ENCODE measurements around the gene MCL1.

MCL1 gene

GRCh38 chr1:150546294-150546937, 33.0 kb downstream of the MCL1 start:
- Histone ChIP-seq H3K4me1 (ENCODE audit: insufficient read depth, low read length, poor library complexity, severe bottlenecking) (no peaks in the 10 kb centered on the region), H2AFZ (ENCODE audit: low read length) (no peak overlapping the region), H3F3A (ENCODE audit: low read depth) (no peaks in the 10 kb centered on the region), H4K20me1 (ENCODE audit: insufficient read depth, low read length, poor library complexity, severe bottlenecking) (no peaks in the 10 kb centered on the region), H3K36me3 (ENCODE audit: insufficient read depth, low read length) (no peaks in the 10 kb centered on the region), H3K9ac (ENCODE audit: low read depth, low read length, poor library complexity, severe bottlenecking) (no peak overlapping the region), H3K4me3 (ENCODE audit: low read length, poor library complexity, severe bottlenecking) (no peak overlapping the region), H3K27me3 (ENCODE audit: insufficient read depth, low read length, poor library complexity, severe bottlenecking) (no peaks in the 10 kb centered on the region), H3K9me3 (ENCODE audit: insufficient read depth, low read depth, low read length) (no peaks in the 10 kb centered on the region), H3K79me2 (ENCODE audit: insufficient read depth, low read length) (no peaks in the 10 kb centered on the region), H3K4me2 (ENCODE audit: low read depth, low read length, poor library complexity, severe bottlenecking) (no peak overlapping the region), H3K9me2 (replicated peaks; ENCODE audit: low read depth, low read length) (no peaks in the 10 kb centered on the region)
- TF ChIP-seq EZH2phosphoT487 (IDR thresholded peaks at IDR 0.05; ENCODE audit: borderline replicate concordance) (no peak), CTCF (conservative IDR thresholded peaks at IDR 0.05; ENCODE audit: low read length) (no peak)

GRCh38 chr1:150545486-150546032, 33.9 kb downstream of the MCL1 start:
- no peak overlapping the region for H3K4me2 ChIP-seq (ENCODE audit: low read depth, low read length, poor library complexity, severe bottlenecking)
- H3K9ac ChIP-seq (ENCODE audit: low read depth, low read length, poor library complexity, severe bottlenecking) = no peak overlapping the region
- no peaks in the 10 kb centered on the region for H3K79me2 ChIP-seq (ENCODE audit: insufficient read depth, low read length)
- no peaks in the 10 kb centered on the region for H3F3A ChIP-seq (ENCODE audit: low read depth)
- H3K4me3 ChIP-seq (ENCODE audit: low read length, poor library complexity, severe bottlenecking) = no peak overlapping the region
- no peaks in the 10 kb centered on the region for H3K27me3 ChIP-seq (ENCODE audit: insufficient read depth, low read length, poor library complexity, severe bottlenecking)
- H3K9me2 ChIP-seq (replicated peaks; ENCODE audit: low read depth, low read length) = no peaks in the 10 kb centered on the region
- H3K36me3 ChIP-seq (ENCODE audit: insufficient read depth, low read length) = no peaks in the 10 kb centered on the region
- no peaks in the 10 kb centered on the region for H3K4me1 ChIP-seq (ENCODE audit: insufficient read depth, low read length, poor library complexity, severe bottlenecking)
- TF ChIP-seq EZH2phosphoT487 (IDR thresholded peaks at IDR 0.05; ENCODE audit: borderline replicate concordance) (no peak), CTCF (conservative IDR thresholded peaks at IDR 0.05; ENCODE audit: low read length) (no peak)
- no peaks in the 10 kb centered on the region for H3K9me3 ChIP-seq (ENCODE audit: insufficient read depth, low read depth, low read length)
- H2AFZ ChIP-seq (ENCODE audit: low read length) = no peak overlapping the region
- H4K20me1 ChIP-seq (ENCODE audit: insufficient read depth, low read length, poor library complexity, severe bottlenecking) = no peaks in the 10 kb centered on the region

GRCh38 chr1:150544204-150544603, 35.2 kb downstream of the MCL1 start:
- Histone ChIP-seq H3K9me3 (ENCODE audit: insufficient read depth, low read depth, low read length) (no peaks in the 10 kb centered on the region), H2AFZ (ENCODE audit: low read length) (no peak overlapping the region), H3K9ac (ENCODE audit: low read depth, low read length, poor library complexity, severe bottlenecking) (no peak overlapping the region), H3K4me2 (ENCODE audit: low read depth, low read length, poor library complexity, severe bottlenecking) (no peak overlapping the region), H3K9me2 (replicated peaks; ENCODE audit: low read depth, low read length) (no peaks in the 10 kb centered on the region), H3K79me2 (ENCODE audit: insufficient read depth, low read length) (no peaks in the 10 kb centered on the region), H4K20me1 (ENCODE audit: insufficient read depth, low read length, poor library complexity, severe bottlenecking) (no peaks in the 10 kb centered on the region), H3K4me1 (ENCODE audit: insufficient read depth, low read length, poor library complexity, severe bottlenecking) (no peaks in the 10 kb centered on the region), H3K27me3 (ENCODE audit: insufficient read depth, low read length, poor library complexity, severe bottlenecking) (no peaks in the 10 kb centered on the region), H3K36me3 (ENCODE audit: insufficient read depth, low read length) (no peaks in the 10 kb centered on the region), H3K4me3 (ENCODE audit: low read length, poor library complexity, severe bottlenecking) (no peak overlapping the region), H3F3A (ENCODE audit: low read depth) (no peaks in the 10 kb centered on the region)
- TF ChIP-seq EZH2phosphoT487 (IDR thresholded peaks at IDR 0.05; ENCODE audit: borderline replicate concordance) (no peak), CTCF (conservative IDR thresholded peaks at IDR 0.05; ENCODE audit: low read length) (no peak)
